Effector CD8-positive, alpha-beta T cell (primary cell): Measurements from ENCODE around the gene PSTPIP2.
"Not testable (repeated sequence)": the region's sequence is repeated elsewhere in the genome, so short reads cannot be mapped to it uniquely, and the experiment has no call there.

Experiments
- DNase-seq: peaks from one replicate; lab custom pipeline; 2025; lab: John Stamatoyannopoulos, UW

PSTPIP2 gene

GRCh38 chr18:46037512-46038305, 34.4 kb downstream of the PSTPIP2 start:
- no peak for DNase-seq

DNA sequence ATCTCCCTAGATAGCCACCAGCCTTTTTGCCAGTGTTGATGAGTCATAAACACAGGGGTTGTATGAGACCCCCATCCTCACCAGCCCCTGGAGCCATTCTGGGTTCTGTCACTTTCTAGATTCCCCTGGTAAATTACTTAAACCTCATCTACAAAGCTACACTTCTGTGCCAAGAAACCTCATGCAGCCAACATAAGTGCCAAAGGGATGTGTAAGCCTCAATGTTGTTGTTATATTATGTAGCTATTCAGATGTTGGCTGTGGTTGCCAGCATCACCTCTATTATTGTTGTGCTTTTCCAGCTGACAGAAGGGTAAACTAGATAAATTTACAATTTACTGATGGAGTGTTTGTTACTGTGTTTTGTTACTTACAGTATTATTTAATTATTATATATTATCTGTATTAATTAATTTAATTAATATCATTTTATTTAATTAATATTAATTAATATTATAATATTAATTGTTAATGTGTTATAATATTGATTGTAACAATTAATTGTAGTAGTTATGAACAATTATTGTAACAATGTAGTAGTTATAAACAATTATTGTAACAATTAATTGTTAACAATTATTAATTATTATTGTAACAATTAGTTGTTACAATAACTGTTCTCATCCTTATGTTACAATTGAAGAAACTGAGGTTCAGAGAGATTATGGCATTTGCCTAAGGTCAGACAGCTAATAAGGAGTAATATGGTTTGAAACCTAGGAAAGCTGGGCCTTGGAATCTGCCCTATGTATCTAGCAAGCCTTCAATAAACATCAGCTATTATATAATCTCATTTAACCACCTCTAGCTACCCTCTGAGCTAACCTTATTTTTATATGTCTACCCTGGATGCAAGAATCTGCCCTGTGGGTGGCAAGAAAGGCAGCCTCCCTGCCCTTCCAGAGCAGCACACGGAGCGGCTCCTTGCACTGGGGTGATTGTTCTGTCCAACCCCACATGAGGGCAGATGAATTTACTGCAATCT, 36.1 kb downstream of the PSTPIP2 start:
- no peak for DNase-seq

- no peak for DNase-seq
These were observed 37.8 kb downstream of the PSTPIP2 start for GRCh38 chr18:46034230-46034629.

- no peak for DNase-seq
These were observed 40.3 kb downstream of the PSTPIP2 start for GRCh38 chr18:46031741-46032140.

DNA sequence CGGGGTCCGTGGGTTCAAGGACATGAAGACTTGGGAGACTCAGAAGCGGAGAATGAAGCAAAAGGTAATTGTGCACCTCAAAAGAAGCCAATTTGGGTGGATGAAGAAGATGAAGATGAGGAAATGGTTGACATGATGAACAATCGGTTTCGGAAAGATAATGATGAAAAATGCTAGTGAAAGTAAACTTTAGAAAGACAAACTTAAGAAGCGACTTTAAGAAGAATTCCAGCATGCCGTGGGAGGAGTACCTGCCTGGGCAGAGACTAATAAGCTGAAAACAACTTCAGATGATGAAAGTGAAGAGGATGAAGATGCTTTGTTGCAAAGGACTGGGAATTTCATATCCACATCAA, 43.5 kb downstream of the PSTPIP2 start:
- DNase-seq = no peak

DNA sequence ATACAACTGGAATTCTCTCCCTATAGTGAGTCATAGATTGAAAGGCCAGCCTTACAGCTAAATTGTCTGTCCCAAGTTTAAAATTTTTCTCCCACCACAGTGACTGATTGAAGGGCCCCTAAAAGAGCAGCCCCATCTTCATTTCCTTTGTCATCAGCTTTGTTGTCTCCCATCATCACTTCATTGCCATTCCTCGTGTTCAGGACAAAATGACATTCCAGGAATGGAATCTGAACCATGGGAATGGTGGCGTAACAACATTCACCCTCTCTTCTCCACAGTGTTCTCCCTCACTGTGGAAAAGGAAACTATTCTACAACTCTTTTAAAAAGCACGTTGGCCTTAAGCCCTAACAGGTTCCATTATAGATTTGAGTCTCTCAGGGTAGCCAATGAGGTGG, 52.1 kb downstream of the PSTPIP2 start:
- no peak for DNase-seq

DNA sequence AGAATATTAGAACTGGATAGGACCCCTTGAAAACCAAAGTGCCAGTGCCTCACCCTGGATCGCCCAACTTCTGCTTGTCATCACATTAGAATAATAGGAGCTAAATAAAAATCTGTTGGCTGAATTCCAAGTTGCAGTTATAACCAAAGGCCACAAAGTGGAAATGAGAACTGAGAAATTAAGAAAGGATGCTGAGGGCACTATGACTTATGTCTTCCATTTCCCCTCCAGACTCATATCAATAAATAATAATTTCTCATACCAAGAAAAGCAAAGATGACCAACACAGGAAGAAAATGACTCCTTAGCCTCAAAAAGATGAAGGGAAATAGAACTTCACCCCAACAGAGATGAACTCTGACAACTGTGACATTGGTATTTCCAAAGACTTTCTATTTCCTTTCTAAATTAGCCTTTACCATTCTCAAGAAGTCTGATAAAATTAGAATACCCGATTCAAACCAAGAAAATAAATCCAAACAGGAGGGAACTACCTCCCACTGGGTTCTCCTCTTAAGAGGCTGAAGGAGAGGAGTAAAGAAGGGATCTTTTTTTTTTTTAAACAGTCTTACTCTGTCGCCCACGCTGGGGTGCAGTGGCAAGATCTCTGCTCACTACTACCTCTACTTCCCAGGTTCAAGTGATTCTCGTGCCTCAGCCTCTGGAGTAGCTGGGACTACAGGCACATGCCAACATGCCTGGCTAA, 58.4 kb downstream of the PSTPIP2 start:
- no peak for DNase-seq

GRCh38 chr18:46010676-46011075, 61.4 kb downstream of the PSTPIP2 start:
- no peak for DNase-seq

DNA sequence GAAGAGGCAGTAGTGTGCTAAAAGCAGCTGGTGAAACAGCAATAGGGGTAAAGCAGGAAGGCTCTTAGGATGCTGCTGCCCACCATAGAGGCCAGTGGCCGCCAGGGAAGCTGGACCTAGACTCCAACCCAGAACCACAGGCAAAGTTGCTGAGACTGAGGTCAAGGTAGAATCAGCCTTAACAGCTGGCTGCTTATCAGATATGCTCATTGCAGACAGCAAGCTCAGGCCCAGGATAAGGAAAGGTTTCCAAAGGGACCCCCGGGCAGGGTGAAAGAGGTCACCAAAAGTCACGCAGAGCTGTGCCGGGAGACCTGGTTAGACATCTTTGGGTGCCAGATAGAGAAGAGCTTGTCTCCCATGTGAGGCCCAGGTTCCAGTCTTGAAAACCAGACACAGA, 62.0 kb downstream of the PSTPIP2 start:
- DNase-seq = no peak

DNA sequence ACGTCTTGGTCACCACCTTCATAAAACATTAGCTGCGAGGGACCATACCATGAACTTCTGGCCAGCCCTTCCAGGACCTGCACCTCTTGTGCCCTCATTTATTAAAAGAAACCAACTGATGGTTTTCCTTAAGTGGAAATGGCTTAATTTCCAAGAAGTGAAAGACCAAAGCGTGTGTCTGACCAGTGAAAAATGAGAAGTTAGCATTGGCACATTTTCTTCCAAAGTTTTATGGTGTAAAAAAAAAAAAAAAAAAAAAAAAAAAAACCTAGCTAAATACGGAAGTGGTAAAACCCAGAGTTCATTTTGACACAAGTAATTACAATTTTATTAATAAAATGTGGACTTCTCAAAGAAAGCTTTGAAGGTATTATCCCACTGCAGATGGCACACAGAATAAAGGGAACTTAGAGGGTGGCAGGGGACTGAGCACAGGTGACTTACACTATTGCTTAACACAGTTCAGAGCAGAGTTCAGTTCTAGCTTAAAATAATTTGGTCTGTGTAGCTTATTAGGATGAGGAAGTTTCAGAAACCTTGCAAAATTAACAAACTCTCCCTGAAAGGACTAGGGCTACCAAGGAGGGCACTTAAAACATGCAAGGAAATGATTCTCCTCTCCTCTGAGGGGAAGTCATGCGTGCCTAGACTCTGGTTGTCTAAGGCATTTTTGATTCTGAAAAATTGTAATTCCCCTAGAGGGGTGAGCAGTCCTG, 62.8 kb downstream of the PSTPIP2 start:
- no peak for DNase-seq

- DNase-seq = no peak
These were observed 63.5 kb downstream of the PSTPIP2 start for GRCh38 chr18:46008531-46008930.

- DNase-seq = no peak
These were observed 64.9 kb downstream of the PSTPIP2 start for GRCh38 chr18:46007165-46007564.

DNA sequence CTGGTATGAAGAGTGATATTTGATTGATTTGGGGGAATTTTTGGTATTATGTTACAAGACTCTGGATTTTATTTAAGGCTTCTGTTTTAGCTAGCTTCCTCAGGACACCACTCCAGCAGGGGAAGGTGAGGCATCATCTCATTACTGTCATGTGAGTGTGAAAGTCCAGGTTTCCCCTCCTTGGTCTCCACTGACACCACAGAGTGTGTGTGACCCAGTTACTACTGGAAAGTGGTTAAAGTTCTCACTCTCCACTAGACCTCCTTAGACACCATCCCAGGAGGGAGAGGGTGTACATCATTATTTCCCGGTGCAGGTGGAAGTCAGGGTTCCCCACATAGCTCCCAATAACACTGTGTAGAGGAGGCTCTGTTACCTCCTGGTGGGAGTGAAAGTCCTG, 69.1 kb downstream of the PSTPIP2 start:
- no peak for DNase-seq

GRCh38 chr18:46001892-46002291, 70.2 kb downstream of the PSTPIP2 start:
- no peak for DNase-seq

- DNase-seq = no peak
These were observed 71.0 kb downstream of the PSTPIP2 start for GRCh38 chr18:46001074-46001473.

DNA sequence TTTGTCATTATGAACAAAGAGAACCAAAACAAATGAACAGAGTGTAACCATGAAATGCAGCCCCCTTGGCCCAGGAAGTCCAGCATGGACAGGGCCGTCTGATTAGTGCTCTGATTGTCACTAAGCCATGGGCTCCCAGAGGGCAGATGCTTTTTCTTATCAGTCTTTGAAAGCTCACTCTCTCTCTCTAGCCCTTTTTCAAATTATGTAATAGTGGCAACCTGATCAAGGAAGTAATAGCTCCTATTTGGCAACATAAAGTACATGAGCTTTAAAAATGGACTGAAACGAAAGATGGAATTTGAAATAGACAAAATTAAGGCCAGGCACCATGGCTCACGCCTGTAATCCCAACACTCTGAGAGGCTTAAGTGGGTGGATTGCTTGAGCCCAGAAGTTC, 72.5 kb downstream of the PSTPIP2 start:
- DNase-seq = no peak

GRCh38 chr18:45998244-45998643, 73.8 kb downstream of the PSTPIP2 start:
- DNase-seq = no peak

GRCh38 chr18:45997700-45998151, 74.3 kb downstream of the PSTPIP2 start:
- no peak for DNase-seq

DNA sequence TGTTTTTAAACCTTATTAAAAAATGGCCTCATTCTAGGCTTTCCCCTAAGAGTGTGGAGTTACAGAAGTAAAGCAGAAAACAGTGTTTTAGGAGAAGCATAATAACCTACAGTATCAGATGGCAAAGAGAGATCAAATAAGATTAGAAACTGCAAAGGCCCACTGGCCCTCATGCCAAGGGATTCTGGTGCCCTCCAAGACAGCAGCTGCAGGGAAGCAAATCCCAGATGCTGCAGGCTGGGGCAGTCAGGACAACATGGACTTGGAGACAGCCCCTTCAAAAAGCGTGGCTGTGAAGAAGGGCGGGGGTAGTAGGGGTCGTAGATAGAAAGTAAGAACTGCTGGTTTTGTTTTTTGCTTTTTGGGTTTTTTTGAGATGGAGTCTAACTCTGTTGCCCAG, 76.6 kb downstream of the PSTPIP2 start:
- DNase-seq = no peak

DNA sequence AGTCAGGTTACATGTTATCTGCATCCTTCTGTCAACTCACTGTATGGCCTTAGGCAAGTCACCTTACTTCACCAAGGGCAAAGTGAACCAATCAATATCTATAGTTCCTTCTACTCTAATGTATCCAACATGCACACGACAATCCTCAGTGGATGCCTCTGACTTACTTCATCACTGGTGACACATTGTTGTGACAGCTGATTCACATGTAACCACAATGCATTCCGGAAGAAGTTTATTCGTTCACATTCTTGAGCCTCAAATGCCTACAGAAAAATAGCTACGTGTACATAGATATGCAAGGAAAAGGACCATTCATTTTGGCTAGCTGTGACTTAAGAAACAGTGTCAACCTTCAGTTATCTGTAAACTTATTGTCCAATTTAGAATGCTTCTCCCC, 78.6 kb downstream of the PSTPIP2 start:
- no peak for DNase-seq

GRCh38 chr18:45992527-45992926, 79.5 kb downstream of the PSTPIP2 start:
- not testable (repeated sequence) for DNase-seq

- DNase-seq = no peak
These were observed 80.3 kb downstream of the PSTPIP2 start for GRCh38 chr18:45991788-45992187.
